Liver (tissue), 9 donors: Measurements from ENCODE around the gene TRPC4AP. TPM values are rescaled to one million over a fixed set of nuclear protein-coding genes. Genes with fewer than 3 reads are reported as not detected.

Source experiments
- DNase-seq: peaks from one replicate; pipeline ENCODE4 v3.0.0-alpha.2; 2017; ENCODE audit warnings: low spot score
- H3K27ac ChIP-seq, 2 donors: one replicate each; pipeline ENCODE4 v1.7.0; 2013; ENCODE audit warnings: inconsistent platforms in 2 of 2, low read length in 2 of 2, control low read depth in 1 of 2, low read depth in 1 of 2, mild to moderate bottlenecking in 1 of 2
- H3K27me3 ChIP-seq, 4 donors: one replicate each; pipeline versions ENCODE4 v1.6.1 to v1.7.0; 2013; ENCODE audit warnings: low read length in 3 of 4, inconsistent platforms in 1 of 4, mild to moderate bottlenecking in 1 of 4, moderate library complexity in 1 of 4; ENCODE audit not compliant: control insufficient read depth in 4 of 4, insufficient read depth in 4 of 4
- H3K36me3 ChIP-seq, 4 donors: one replicate each; pipeline versions ENCODE4 v1.6.1 to v1.7.0; 2013; ENCODE audit warnings: low read length in 3 of 4, mild to moderate bottlenecking in 3 of 4, low read depth in 1 of 4, moderate library complexity in 1 of 4; ENCODE audit not compliant: control insufficient read depth in 4 of 4, insufficient read depth in 3 of 4
- H3K4me1 ChIP-seq, 4 donors: one replicate each; pipeline versions ENCODE4 v1.6.1 to v1.7.0; 2013; ENCODE audit warnings: low read length in 3 of 4, mild to moderate bottlenecking in 3 of 4, moderate library complexity in 1 of 4; ENCODE audit not compliant: control insufficient read depth in 4 of 4, insufficient read depth in 4 of 4
- H3K4me3 ChIP-seq, 3 donors: one replicate each; pipeline versions ENCODE4 v1.6.1 to v1.7.0; 2013; ENCODE audit warnings: low read length in 3 of 3, control low read depth in 1 of 3, low read depth in 1 of 3, mild to moderate bottlenecking in 1 of 3
- H3K9ac ChIP-seq, 2 donors: one replicate each; pipeline ENCODE4 v1.7.0; 2013; ENCODE audit warnings: low read length in 2 of 2, mild to moderate bottlenecking in 2 of 2, moderate library complexity in 2 of 2, control low read depth in 1 of 2, low read depth in 1 of 2
- H3K9me3 ChIP-seq, 4 donors: one replicate each; pipeline versions ENCODE4 v1.6.1 to v1.7.0; 2013; ENCODE audit warnings: low read length in 3 of 4; ENCODE audit not compliant: control insufficient read depth in 4 of 4
- EGR1 ChIP-seq, 2 donors: IDR thresholded peaks; 2 replicates each; pipeline ENCODE4 v1.6.1; 2016 to 2018; ENCODE audit warnings: antibody characterized with exemption in 2 of 2, low read depth in 2 of 2
- FOXA2 ChIP-seq: IDR thresholded peaks from 2 replicates; pipeline ENCODE4 v1.6.1; 2016; ENCODE audit warnings: antibody characterized with exemption
- HNF4A ChIP-seq, 2 donors: conservative IDR thresholded peaks; 2 replicates each; pipeline ENCODE4 v1.6.1; 2016; ENCODE audit warnings: antibody characterized with exemption in 2 of 2, mild to moderate bottlenecking in 2 of 2
- NR2F2 ChIP-seq: IDR thresholded peaks from 2 replicates; pipeline ENCODE4 v1.6.1; 2016; ENCODE audit warnings: antibody characterized with exemption
- RXRA ChIP-seq, 2 donors: IDR thresholded peaks; 2 replicates each; pipeline ENCODE4 v1.6.1; 2017 to 2018; ENCODE audit warnings: antibody characterized with exemption in 2 of 2, mild to moderate bottlenecking in 1 of 2
- TAF1 ChIP-seq: conservative IDR thresholded peaks from 2 replicates; pipeline ENCODE4 v1.6.1; 2016; ENCODE audit warnings: antibody characterized with exemption, mild to moderate bottlenecking
- YY1 ChIP-seq: IDR thresholded peaks from 2 replicates; pipeline ENCODE4 v1.6.1; 2016; ENCODE audit warnings: antibody characterized with exemption, mild to moderate bottlenecking
- WGBS: extraction: QIAGEN DNeasy Blood & Tissue Kit; methylation state at CpG from one replicate; pipeline ENCODE4 v1.1.7; 2013; 5-methylcytosine and 5-hydroxymethylcytosine counted together
- polyA plus RNA-seq, 2 donors: library from polyadenylated mRNA; stranded (reverse) in 1 of 2; unstranded in 1 of 2; fragments of 200-250 nt in 1 of 2; fragments of >200 nt in 1 of 2; fragmentation: Nextera tagmentation in 1 of 2; extraction: Ambion mirVana in 1 of 2; gene quantifications; one replicate each; pipeline versions ENCODE4 v1.2.1 to v1.2.3, GENCODE V29; 2013 to 2015
- total RNA-seq, 2 donors: library from RNA; depleted of rRNA; stranded (reverse); fragments of >200 nt; gene quantifications; one replicate each; pipeline ENCODE4 v1.2.3, GENCODE V29; 2014
- TF ChIP-seq, protein P1 (sequence below): fragments of 150-350 bp; IDR thresholded peaks from 2 replicates; pipeline ENCODE4 v1.5.1; 2017; ENCODE audit warnings: improper control_type of control experiment, low read depth, low read length; ENCODE audit not compliant: missing input control
- TF ChIP-seq, protein P2 (sequence below): IDR thresholded peaks from 2 replicates; pipeline ENCODE4 v1.6.1; 2016; ENCODE audit warnings: antibody characterized with exemption, mild to moderate bottlenecking
- donor health status: healthy.
- donor health status: healthy.
- donor health status: healthy.
- donor health status: healthy.
- donor health status: healthy.

TRPC4AP gene
- total and polyA plus RNA-seq, 4 donors: 26.3 to 57.2 (median 33.8) TPM

DNA sequence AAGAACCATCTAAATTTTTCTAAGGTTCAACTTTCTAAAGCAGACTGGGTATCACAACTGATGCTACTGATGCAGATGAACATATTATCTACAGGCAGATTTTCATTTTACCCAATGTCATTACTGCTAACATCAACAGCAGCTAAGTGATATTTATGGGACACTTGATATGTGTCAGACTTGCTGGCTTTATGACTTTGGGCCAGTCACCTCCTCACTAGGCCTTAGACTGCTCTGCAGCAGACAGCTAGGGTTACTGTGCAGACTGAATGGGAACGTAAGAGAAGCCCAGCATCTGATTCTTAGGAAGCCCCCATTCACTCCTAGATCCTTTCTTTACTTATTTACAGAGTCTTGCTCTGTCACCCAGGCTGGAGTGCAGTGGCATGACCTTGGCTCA lies 70.8 kb downstream of the TRPC4AP start:
- Histone ChIP-seq H3K9me3 (no peaks in the 10 kb centered on the region), H3K36me3 (peaks cover 2 to 59% (median 30%) of the 10 kb centered on the region in 4 donors), H3K27ac (no peak overlapping the region), H3K27me3 (no peaks in the 10 kb centered on the region), H3K4me1 (no peaks in the 10 kb centered on the region), H3K9ac (no peak overlapping the region), H3K4me3 (no peak overlapping the region)
- no peak for DNase-seq
- WGBS: 100% methylated on average over 1 of the region's 1 CpG
- TF ChIP-seq FOXA2 (no peak), NR2F2 (no peak)
- TF ChIP-seq, protein P1, sequence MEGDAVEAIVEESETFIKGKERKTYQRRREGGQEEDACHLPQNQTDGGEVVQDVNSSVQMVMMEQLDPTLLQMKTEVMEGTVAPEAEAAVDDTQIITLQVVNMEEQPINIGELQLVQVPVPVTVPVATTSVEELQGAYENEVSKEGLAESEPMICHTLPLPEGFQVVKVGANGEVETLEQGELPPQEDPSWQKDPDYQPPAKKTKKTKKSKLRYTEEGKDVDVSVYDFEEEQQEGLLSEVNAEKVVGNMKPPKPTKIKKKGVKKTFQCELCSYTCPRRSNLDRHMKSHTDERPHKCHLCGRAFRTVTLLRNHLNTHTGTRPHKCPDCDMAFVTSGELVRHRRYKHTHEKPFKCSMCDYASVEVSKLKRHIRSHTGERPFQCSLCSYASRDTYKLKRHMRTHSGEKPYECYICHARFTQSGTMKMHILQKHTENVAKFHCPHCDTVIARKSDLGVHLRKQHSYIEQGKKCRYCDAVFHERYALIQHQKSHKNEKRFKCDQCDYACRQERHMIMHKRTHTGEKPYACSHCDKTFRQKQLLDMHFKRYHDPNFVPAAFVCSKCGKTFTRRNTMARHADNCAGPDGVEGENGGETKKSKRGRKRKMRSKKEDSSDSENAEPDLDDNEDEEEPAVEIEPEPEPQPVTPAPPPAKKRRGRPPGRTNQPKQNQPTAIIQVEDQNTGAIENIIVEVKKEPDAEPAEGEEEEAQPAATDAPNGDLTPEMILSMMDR: no peak

DNA sequence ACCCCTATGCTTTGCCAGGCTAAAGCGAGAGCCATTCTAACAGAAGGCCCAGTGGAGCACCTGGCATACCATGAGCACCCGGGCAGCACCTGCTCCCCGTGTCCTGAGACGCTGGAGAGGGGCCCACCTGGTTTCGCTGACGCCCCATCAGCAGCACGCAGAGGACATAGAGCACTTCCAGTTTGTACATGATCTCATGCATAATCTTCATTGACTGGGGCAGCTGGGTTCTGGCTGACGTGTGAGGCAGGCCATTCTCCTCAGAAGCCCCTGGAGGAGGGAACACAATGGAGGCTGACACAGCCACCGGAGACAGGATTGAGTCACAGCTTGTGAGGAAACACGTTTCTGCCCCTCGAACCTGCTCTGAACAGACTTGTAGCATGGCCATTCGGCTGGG lies 71.5 kb downstream of the TRPC4AP start:
- no peak for DNase-seq
- Histone ChIP-seq H3K27me3 (no peaks in the 10 kb centered on the region), H3K36me3 (peaks cover 2 to 63% (median 32%) of the 10 kb centered on the region in 4 donors), H3K4me3 (no peak overlapping the region), H3K9me3 (no peaks in the 10 kb centered on the region), H3K27ac (no peak overlapping the region), H3K9ac (no peak overlapping the region), H3K4me1 (no peaks in the 10 kb centered on the region)
- TF ChIP-seq, protein P2, sequence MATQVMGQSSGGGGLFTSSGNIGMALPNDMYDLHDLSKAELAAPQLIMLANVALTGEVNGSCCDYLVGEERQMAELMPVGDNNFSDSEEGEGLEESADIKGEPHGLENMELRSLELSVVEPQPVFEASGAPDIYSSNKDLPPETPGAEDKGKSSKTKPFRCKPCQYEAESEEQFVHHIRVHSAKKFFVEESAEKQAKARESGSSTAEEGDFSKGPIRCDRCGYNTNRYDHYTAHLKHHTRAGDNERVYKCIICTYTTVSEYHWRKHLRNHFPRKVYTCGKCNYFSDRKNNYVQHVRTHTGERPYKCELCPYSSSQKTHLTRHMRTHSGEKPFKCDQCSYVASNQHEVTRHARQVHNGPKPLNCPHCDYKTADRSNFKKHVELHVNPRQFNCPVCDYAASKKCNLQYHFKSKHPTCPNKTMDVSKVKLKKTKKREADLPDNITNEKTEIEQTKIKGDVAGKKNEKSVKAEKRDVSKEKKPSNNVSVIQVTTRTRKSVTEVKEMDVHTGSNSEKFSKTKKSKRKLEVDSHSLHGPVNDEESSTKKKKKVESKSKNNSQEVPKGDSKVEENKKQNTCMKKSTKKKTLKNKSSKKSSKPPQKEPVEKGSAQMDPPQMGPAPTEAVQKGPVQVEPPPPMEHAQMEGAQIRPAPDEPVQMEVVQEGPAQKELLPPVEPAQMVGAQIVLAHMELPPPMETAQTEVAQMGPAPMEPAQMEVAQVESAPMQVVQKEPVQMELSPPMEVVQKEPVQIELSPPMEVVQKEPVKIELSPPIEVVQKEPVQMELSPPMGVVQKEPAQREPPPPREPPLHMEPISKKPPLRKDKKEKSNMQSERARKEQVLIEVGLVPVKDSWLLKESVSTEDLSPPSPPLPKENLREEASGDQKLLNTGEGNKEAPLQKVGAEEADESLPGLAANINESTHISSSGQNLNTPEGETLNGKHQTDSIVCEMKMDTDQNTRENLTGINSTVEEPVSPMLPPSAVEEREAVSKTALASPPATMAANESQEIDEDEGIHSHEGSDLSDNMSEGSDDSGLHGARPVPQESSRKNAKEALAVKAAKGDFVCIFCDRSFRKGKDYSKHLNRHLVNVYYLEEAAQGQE: no peak
- TF ChIP-seq YY1 (no peak), FOXA2 (no peak), EGR1 (IDR thresholded peaks at IDR 0.05; ENCODE audit: low read depth in 2 of 2) (no peak)
- TF ChIP-seq, protein P1: no peak
- WGBS: 94% methylated on average over 12 of the region's 12 CpGs

DNA sequence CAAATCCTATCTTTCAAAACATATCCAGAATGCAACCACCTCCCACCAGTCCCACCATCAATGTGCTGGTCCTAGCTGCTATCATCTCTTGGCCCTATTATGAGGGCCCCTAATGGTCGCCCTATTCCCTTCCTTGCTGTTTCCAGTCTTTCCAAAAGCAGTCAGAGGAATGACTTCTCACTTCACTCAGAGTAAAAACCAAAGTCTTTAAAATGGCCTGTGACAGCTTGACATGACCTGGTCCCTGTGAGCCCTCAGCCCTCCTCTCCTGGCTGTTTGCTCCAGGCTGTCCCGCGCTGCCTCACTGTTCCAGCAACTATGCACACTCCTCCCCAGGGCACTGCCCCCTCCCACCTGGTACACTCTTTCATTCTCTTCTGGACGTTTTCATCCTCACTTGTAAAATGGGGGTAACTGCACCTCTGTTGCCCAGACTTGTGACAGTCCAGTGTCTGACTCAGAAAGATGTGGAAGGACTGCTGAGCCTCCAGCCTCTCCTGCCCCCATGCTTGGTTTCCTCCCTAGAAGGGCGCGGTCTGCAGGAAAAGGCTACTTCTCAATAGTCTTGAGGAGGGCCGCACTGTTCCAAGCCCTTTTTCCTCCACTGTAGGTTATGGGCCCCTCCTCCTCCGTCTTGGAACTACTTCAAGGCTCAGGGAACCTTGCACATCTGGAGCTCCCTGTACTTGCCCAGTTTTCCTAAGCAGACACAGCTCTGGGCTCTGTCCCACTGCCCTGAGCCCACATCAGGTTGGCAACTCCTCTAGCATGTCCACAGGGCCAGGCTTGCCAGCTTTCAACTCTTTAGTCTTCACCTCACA lies 72.3 kb downstream of the TRPC4AP start:
- Histone ChIP-seq H3K4me1 (no peaks in the 10 kb centered on the region), H3K4me3 (no peak overlapping the region), H3K27me3 (no peaks in the 10 kb centered on the region), H3K9ac (no peak overlapping the region), H3K9me3 (no peaks in the 10 kb centered on the region), H3K27ac (no peak overlapping the region), H3K36me3 (peaks cover 2 to 68% (median 38%) of the 10 kb centered on the region in 4 donors)
- peak; percentile 22 for DNase-seq
- 97% methylated on average over 8 of the region's 8 CpGs for WGBS
- TF ChIP-seq, protein P2: no peak
- TF ChIP-seq HNF4A (conservative IDR thresholded peaks at IDR 0.05) (no peak), EGR1 (IDR thresholded peaks at IDR 0.05; ENCODE audit: low read depth in 2 of 2) (no peak), NR2F2 (no peak), RXRA (IDR thresholded peaks at IDR 0.05) (no peak), YY1 (no peak), TAF1 (no peak)
